ENCODE measurements around the gene ZNF593OS.

- TF ChIP-seq, protein P1, sequence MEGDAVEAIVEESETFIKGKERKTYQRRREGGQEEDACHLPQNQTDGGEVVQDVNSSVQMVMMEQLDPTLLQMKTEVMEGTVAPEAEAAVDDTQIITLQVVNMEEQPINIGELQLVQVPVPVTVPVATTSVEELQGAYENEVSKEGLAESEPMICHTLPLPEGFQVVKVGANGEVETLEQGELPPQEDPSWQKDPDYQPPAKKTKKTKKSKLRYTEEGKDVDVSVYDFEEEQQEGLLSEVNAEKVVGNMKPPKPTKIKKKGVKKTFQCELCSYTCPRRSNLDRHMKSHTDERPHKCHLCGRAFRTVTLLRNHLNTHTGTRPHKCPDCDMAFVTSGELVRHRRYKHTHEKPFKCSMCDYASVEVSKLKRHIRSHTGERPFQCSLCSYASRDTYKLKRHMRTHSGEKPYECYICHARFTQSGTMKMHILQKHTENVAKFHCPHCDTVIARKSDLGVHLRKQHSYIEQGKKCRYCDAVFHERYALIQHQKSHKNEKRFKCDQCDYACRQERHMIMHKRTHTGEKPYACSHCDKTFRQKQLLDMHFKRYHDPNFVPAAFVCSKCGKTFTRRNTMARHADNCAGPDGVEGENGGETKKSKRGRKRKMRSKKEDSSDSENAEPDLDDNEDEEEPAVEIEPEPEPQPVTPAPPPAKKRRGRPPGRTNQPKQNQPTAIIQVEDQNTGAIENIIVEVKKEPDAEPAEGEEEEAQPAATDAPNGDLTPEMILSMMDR (IDR thresholded peaks at IDR 0.05 in 4 of 5, conservative IDR thresholded peaks at IDR 0.05 in 1 of 5): peak; percentile 54 to 93 (median 85)
- TF ChIP-seq POLR2A (IDR thresholded peaks at IDR 0.05): no peak
These were observed 26.3 kb downstream of the ZNF593OS start for GRCh38 chr1:26145041-26145959.
